GM12864 (cell line): ENCODE data around the gene D2HGDH.

Experiments used
- DNase-seq: peaks from one replicate; pipeline ENCODE4 v3.0.0-alpha.2; 2011; ENCODE audit warnings: low read depth
- H3K4me3 ChIP-seq: 2 replicates; pipeline ENCODE4 v1.5.1; 2011; ENCODE audit warnings: mild to moderate bottlenecking, low read depth, low read length, control low read depth
- CTCF ChIP-seq: IDR thresholded peaks from 2 replicates; pipeline ENCODE4 v1.5.1; 2011; ENCODE audit warnings: low read depth, mild to moderate bottlenecking, moderate library complexity, low read length, control low read depth, inconsistent platforms; ENCODE audit errors: missing control alignments

D2HGDH gene

GRCh38 chr2:241768251-241768711, 33.9 kb downstream of the D2HGDH start:
- no peak for DNase-seq
- no peak overlapping the region for H3K4me3 ChIP-seq
- no peak for TF ChIP-seq CTCF

- H3K4me3 ChIP-seq: no peak overlapping the region
- no peak for DNase-seq
- TF ChIP-seq CTCF: no peak
Observed at GRCh38 chr2:241768850-241769249, 34.4 kb downstream of the D2HGDH start.

- TF ChIP-seq CTCF: no peak
Observed at GRCh38 chr2:241769819-241770184, 35.4 kb downstream of the D2HGDH start.

GRCh38 chr2:241770185-241770935, 35.9 kb downstream of the D2HGDH start:
- no peak for DNase-seq
- TF ChIP-seq CTCF: no peak
- no peak overlapping the region for H3K4me3 ChIP-seq

More at GRCh38 chr2:241769819-241770184, 35.4 kb downstream of the D2HGDH start:
- DNase-seq: no peak
- H3K4me3 ChIP-seq: no peak overlapping the region

GRCh38 chr2:241770936-241771285, 36.5 kb downstream of the D2HGDH start:
- no peak for TF ChIP-seq CTCF
- no peak overlapping the region for H3K4me3 ChIP-seq

GRCh38 chr2:241771286-241772062, 37.0 kb downstream of the D2HGDH start:
- peak overlapping the region; percentile 7; the same call in 1 of the 2 replicates for H3K4me3 ChIP-seq
- no peak for DNase-seq
- TF ChIP-seq CTCF: no peak

More at GRCh38 chr2:241770936-241771285, 36.5 kb downstream of the D2HGDH start:
- DNase-seq: no peak
